NCI-H1436 treated with DMSO at 0.1 percent for 48 hours (cell line): ENCODE data around the gene BMP8B.
A peak's percentile ranks its signal among the peaks of the same experiment; 100 is the strongest.

ENCODE experiments used
- DNase-seq: peaks from one replicate; lab custom pipeline; 2025; lab: John Stamatoyannopoulos, UW

Gene BMP8B

DNA sequence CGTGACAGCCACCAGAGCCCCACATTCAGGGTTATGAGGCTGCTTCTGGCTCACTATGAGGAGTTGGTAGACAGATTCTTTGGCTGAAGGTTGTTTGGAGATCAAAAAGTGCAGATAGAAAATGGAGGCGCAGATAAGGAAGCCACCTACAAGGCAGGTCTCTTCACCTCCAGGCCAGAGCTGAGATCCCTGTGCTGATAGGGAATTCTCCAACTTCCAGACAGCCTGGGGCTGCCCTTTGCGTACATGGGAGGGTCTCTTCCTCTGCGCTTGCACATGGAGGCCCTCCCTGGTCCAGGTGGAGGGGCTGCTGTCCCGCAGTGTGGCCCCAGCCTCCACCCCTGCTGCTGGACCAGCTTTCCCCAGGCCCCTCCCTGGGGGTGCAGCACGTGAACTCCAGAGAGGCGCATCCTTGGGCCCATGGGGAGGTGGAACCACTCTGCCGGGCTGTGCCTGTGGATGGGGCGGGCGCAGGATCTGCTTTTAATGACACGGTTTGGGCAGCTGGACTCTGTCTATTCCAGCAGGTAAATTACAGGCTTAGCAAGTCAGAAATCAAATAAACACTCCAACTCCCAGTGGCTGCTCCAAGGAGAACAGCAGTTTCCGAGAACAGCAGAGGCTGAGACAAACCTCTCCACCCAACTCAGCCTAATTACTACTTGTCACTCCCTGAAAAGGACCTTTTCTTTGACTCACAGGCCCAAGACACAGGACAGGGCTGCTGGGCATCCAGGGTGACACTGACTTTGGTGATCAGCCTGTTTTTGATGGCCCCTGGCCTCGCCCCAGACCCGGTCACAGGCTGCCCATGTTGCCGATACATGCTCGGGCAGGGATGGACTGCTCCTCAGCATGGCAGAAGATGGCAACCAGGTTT lies 29.9 kb downstream of the BMP8B start:
- DNase-seq = no peak

DNA sequence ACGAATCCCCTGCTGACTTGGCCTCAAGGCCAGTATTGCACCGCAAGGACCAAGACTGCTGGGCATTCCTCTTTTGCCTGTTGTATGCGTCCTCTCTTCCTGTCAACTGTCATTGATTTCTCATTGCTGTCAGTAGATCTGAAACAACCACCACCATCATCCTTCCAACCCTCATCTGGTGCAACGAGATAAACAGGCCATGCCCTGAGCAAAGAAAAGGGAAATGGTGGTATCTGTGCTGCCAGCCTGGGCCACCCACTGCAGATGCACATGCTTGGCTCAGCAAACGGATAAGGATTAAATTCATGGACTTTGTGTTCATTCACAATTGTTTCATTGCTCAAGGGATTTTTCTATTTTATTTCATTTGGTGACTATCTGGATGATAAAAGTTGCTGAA lies 31.2 kb downstream of the BMP8B start:
- DNase-seq = no peak

DNA sequence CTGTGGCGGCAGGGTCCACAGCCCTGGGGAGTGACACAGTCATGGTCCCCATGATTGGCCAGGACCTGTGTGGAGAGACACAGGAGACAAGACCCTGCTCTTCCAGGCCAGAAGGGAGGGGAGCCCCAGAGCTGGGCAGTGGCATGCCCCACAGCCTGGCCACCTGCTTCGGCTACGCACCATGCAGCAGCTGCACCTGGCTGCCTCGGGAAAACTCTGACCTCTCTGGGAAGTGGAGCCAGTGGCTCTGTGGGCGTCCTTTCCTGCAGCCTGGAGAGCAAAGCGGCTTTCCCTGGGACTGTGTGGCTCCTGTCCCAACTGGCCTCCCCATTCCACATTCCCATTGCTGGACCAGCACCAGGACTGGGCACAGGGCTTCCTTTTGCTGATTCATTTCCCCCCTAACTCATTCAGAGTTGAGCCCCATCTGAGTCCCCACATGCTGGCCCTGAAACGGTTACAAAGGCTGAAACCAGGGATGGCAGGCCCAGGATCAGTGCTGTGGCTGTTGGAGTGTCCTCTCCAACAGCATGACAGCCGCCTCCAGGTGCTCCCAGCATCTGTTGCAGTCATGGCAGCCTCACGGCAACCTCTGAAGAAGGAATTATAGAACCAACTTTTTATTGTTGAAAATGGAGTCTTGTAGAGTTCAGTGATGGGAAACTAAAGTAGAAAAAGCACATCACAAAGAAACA lies 32.6 kb downstream of the BMP8B start:
- no peak for DNase-seq

DNA sequence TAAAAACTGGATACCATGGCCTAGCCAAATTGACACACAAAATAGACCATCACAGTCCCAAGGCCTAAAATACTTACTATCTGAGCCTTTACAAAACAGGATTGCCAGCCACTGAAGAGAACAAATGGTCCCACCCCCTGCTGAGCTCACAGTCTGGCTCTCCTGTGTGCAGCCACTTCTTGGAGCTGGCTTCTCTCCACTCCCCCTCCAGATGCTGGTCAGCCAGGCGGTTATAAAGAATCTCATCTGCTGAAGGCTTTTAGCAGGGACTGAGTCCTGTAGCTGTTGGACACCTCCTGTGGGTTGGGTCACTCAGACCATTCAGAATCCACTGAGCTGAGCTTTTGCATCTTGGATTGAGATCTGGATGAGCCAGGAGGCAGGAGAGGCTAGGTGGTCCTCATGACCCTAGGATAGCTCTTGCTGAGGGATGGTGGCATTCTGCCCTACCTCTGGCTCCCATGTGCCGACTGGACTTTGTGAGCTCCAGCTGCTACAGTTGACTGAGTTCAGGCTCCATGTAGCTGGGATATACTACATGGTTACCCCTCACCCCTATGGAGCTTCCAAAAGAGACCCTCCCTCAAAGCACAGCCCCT lies 33.7 kb downstream of the BMP8B start:
- DNase-seq = no peak

DNA sequence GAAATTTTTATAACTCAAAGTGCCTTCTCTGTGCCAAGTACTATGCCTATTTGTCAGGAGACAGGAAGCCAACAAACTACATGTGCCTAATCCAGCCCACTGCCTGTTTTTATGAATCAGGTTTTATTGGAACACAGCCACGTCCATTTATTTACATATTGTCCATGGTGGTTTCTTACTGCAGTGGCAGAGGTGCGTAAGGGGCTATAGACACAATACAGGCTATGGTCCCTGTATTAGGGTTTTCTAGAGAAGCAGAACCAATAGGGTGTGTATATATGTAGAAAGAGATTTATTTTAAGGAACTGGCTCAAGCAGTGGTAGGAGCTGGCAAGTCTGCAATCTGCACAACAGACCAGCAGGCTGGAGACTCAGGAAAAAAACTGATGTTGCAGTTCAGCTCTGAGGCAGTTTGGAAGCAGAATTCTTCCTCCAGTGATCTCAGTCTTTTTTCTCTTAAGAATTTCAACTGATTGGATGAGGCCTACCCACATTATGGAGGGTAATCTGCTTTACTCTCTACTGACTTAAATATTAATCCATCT lies 34.6 kb downstream of the BMP8B start:
- DNase-seq = no peak

DNA sequence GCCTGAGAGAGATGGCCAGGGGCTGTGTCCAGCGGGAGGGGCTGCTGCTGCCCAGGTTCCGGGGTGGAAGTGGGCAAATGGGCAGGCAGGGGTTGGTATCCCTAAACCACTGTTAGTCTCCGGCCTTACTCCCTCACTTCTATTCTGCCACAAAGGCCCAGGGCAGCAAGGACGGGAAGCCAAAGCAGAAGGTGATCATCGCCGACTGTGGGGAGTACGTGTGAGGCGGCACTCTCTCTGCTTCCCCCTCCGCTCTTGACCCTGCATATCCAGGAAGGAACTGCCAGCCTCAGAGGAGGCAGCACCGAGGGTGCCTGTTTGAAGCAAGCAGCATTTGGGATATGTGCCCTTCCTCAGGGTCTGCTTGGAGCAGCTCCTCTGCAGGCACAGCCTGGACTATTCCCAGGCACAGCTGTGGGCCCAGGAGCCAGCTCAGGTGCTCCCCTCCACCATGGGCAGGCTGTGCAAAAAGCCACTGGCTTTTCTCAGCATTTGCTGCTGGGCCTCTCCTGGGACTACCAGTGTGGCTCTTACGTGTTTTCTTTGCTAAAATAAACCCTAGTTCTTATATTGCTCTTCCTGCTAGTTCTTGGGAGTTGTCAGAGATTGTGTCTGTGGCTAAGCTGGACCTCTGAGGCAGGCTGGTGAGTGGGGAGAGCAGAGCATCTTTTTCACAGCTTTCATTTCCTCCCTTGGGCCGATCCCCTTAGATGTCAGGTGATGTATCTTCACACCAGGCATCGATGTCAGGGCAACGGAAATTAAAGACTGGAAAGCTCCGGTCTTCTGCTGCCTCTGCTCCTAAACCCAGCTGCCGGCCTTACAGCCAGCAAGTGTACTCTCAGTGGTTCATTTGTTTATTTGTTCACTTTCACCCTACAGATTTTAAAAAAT lies 35.3 kb downstream of the BMP8B start:
- DNase-seq = no peak

DNA sequence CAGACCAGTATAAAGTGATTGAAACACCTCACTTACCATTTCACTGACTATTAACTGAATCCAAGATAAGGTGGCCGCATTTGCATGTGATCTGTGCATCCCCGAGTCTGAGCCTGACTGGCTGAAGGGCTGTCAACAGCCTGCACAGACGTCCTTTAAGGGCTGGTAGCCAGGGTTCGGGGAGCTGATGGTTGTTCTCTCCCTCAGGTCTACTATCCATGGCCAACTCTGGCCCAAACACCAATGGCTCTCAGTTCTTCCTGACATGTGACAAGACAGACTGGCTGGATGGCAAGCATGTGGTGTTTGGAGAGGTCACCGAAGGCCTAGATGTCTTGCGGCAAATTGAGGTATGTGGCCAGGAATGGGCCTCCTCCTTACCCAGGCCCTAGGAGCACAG lies 36.0 kb downstream of the BMP8B start:
- no peak for DNase-seq

DNA sequence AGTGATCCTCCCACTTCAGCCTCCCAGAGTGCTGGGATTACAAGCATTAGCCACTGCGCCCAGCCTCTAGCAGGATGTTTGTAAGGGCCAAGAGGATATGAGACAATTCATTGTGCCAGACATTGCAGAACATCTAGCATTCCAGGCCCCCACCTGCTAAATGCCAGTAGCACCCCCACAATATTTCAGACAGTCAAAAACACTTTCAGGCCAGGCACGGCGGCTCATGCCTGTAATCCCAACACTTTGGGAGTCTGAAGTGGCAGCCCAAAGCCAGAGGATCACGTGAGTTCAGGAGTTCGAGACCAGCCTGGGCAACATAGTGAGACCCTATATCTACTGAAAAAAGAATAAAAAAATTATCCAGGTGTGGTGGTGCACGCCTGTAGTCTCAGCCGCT lies 37.1 kb downstream of the BMP8B start:
- no peak for DNase-seq

DNA sequence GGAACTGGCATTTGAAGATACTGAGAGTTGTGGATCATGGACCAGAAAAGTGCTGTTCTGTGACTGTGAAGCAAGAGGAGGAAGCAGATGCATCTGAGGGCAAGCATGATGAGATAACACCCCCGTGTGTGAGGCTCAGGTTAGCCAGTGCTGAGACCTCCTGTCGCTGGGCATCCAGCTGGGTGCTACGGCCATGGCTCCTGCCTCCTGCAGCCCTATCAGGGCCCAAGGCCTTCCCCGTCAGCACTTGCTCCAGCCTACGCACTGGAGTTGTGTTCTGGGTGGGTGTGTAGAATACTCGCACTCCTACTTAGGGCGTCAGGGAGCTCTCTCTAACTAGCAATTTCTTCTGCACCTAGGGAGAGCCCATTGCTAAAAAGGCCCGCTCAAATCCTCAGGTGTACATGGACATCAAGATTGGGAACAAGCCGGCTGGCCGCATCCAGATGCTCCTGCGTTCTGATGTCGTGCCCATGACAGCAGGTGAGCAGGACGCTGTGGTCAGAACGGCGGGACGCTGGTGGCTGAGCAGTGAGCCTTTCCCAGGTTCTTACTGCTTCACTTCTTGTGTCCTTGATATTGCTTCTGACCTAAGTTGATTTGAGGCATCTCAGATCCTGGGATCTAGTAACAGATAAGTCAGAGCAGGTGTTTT lies 43.5 kb downstream of the BMP8B start:
- no peak for DNase-seq

DNA sequence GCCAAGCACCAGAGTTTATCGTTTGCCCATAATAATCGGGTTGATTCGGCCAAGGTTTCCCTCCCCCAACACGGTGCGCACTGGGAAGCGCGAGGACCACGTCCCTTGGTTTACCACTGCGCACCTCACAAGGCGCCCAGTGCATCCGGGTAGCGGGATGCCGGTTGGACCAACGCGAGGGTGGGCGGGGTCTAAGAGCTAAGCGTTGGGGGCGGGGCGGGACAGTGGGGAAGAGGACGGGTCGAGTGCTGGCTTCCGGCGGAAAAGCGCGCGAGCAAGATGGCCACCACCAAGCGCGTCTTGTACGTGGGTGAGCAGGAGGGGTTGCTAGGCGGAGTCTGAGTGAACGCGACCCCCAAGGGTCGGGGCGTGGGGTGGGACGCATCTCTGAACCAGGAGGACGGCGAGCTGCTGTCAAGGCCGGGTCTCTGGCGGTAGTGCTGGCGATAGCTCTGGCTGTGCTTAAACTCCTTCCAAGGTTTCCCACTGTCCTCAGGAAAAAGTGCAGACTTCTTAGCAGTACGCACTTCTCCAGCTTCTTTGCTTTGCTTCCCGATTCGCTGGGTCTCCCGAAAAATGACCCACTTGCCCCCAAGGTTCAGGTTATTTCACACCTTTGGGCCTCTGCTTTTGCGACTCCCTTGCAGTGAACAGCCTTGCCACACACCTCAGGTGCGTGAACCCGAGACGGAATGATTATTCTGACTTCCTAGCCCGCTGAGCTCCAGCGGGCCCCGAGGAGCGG lies 49.9 kb downstream of the BMP8B start, which contains the start of gene PPIE:
TSS of gene PPIE (plus strand) at position 261 of the 745 bp plus-strand sequence. CDS start at position 280, 19 bp downstream.
- DNase-seq = peak; percentile 62

DNA sequence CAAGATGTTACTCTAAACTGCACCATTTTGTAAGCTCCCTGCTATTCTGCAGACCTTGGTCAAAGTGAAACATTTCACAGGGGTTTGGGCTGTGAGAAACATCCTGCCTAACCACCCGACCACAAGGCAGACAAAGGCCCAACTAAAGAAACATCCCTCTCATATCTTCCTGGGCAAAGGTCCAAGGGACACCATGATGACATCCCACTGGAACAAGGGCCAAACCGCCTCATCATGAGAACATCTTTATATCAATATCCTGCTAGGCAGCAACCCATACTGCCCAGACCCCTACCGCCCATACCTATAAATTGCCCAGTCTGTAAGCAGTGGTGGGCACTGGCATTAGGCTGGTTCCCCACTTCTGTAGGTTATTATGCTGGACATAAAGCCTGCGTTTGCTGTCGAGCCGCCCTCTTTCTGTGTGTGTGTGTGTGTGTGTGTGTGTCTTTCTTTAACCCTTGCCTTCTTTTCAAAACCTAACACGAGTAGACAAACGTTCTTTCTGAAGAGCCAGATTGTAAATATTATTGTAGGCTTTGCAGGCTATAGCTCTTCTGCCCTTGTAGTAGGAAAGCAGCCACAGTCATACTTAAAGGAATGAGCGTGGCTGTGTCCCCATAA lies 51.0 kb downstream of the BMP8B start:
- no peak for DNase-seq

DNA sequence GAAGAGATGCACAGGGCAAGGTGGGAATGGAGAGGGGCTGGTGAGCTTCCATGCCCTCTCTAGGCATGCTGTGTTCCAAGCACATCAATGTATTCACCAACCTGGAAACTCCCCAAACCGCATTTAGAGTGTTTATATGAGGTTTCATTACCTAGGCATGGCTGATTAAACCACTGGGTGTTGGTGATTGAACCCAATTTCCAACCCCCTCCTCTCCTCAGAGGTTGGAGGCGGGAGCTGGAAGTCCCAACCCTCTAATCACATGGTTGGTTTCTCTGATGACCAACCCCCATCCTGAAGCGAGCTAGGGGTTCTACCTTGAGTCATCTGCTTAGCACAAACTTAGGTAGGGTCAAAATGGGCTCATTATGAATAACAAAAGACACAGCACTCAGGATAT lies 52.9 kb downstream of the BMP8B start:
- no peak for DNase-seq

DNA sequence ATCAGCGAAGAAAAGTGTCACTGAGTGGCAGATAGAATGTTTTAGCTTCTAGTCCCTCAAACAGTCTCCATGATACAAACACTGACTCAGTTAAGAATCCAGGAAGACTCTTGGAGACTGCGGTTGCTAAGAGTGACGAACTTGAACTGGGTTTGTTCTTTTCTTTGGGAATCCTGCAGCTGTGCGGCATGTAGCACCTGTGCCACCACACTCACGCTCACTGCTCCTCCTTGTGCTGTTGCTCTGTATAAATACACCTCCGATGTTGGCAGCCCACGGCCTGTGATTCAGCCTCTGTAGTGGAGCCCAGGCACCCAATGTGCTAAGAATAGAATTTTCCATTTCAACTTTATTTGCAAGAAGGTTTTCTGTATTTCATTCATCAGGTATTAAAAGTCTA lies 55.5 kb downstream of the BMP8B start:
- DNase-seq = no peak

DNA sequence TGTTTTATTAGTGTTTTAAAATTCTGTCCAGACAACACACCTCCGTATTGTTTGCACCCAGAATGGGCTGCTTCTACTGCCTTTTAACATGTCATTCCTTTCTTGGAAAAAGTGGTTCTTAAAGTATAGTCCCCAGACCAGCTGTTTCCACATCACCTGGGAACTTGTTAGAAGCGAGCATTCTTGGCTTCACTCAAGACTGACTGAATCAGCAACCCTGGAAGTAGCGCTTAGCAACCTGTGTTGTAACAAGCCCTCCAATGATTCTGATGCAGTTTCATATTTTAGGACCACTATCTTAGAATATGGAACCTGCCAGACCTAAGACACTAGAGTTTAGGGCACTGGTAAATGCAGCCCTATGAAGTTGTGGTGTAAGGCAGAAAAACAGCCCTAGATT lies 55.9 kb downstream of the BMP8B start:
- DNase-seq = no peak

DNA sequence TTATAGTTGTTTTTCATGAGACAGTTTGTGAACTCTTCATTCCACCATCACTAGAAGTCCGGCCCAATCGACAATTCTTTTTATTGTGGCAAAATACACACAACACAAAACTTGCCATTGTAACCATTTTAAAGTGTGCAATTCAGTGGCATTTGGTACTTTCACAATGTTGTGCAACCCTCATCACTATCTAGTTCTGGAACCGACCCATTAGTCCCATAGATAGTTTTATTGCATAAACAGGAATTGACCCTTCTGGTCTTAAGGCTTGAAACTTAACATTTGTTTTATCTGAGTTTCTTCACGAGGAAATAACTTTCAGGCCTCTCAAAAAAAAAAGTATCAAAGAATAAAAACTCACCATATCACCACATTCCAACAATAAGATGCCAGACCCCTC lies 58.8 kb downstream of the BMP8B start:
- no peak for DNase-seq

DNA sequence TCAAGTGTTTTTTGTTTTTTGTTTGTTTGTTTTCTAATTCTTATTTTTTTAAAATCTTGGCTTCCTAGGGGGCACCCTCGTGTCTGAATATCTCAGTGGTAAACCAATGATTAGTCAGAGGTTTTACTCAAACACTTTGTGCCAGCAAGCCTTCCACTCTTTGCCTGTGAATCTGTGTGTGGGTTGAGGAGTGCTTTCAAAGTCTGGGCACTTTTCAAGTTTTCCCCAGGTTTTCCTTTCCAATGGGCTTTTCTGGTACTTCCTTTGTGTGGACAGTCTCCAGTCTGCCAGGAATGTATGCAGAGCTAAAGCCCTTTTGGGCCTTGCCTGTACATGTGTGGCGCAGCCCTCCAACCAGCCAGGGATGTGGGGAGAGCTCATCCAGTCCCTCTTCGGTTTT lies 59.6 kb downstream of the BMP8B start:
- DNase-seq = no peak

DNA sequence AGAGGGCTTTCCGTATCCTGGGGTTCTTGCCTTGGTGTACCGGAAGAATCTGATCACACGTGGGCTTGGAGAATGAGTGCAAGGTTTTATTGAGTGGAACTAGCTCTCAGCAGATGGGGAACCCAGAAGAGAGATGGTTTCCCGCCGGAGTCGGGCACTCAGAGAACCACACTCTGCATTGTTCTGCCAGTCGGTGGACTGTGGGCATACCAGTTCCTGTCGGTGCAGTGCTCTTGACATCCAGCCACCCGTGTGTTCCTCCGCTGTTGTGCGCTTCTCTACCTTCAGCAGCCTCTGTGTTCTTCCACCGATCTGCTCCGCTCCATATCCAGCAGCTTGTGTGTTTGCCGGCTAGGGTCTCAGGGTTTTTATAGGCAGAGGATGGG lies 60.7 kb downstream of the BMP8B start:
- no peak for DNase-seq

DNA sequence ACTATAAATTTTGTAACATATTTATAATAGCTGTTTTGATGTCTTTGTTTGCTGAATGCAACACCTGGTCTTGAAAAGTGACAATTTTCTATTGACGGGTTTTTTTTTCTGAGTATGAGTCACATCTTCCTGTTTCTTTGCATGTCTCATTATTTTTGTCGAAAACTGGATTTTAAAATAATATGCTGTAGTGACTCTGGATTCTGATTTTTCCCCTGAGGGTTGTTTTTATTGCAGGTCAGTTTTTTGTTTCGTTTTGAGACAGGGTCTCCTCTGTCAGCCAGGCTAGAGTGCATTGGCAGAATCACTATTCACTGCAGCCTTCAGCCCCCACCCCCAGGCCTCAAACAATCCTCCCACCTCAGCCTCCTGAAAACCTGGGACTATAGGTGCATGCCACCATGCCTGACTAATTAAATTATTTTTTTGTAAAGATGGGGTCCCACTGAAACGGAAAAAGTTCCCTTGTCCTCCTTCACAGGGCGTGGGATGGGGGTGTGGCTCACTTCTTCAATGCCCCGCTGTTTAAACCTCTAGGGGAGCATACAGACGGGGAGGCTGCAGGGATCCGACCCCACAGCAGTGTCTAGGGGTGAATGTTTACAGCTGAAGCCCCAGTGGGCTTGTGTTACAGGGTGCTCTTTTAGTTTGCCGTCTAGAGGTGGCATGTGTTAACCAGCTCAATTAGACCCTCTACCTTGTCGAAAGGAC lies 61.3 kb downstream of the BMP8B start:
- no peak for DNase-seq

DNA sequence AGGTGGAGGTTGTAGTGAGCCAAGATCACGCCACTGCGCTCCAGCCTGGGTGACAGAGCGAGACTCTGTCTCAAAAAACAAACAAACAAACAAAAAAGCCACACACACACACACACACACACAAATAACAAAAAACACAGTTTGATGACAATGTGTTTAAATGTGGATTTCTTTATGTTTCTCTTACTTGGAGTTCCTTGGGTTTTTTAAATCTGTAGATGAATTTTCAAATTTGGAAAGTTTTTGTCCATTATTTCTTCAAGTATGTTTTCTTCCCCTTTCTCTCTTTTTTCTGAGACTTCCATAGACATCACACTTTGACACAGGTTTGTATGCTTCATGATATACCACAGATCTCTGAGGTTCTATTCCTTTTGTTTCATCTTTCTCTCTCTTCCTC lies 62.1 kb downstream of the BMP8B start:
- DNase-seq = no peak
